ENCODE results near the gene C13orf42.
"Not testable (repeated sequence)": the region's sequence is repeated elsewhere in the genome, so short reads cannot be mapped to it uniquely, and the experiment has no call there.

Gene C13orf42

GRCh38 chr13:51125495-51126226, 14.6 kb upstream of the C13orf42 start:
- peak; percentile 23 for DNase-seq (ENCODE audit: low read depth)
- in situ Hi-C loops (cut with HindIII; ENCODE audit: low sequenced_read_pairs) = no loop called here
- no peak overlapping the region for H3K4me3 ChIP-seq (ENCODE audit: low read depth, low read length)
- peak; percentile 83 for TF ChIP-seq CTCF (IDR thresholded peaks at IDR 0.05; ENCODE audit: low read depth, low read length, missing control alignments)

GRCh38 chr13:51122868-51123566, 11.9 kb upstream of the C13orf42 start:
- DNase-seq (ENCODE audit: low read depth) = no peak
- in situ Hi-C loops (cut with HindIII; ENCODE audit: low sequenced_read_pairs) = no loop called here
- no peak for TF ChIP-seq CTCF (IDR thresholded peaks at IDR 0.05; ENCODE audit: low read depth, low read length, missing control alignments)
- no peak overlapping the region for H3K4me3 ChIP-seq (ENCODE audit: low read depth, low read length)

DNA sequence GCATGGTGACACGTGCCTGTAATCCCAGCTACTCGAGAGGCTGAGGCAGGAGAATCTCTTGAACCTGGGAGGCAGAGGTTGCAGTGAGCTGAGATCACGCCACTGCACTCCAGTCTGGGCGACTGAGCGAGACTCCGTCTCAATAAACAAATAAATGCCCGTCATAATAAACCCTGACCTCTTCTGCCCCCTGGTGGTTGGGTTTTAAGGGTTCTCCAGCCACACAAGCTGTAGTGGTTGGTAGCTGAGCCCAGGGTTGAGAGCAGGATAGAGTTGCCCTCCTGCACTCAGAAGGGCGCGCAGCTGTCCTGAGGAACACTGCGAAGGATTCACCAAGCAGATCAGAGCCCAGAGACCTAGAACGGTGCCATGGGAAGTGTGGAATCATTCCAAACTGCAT, 9.8 kb upstream of the C13orf42 start:
- H3K4me3 ChIP-seq (ENCODE audit: low read depth, low read length) = not testable (repeated sequence)

DNA sequence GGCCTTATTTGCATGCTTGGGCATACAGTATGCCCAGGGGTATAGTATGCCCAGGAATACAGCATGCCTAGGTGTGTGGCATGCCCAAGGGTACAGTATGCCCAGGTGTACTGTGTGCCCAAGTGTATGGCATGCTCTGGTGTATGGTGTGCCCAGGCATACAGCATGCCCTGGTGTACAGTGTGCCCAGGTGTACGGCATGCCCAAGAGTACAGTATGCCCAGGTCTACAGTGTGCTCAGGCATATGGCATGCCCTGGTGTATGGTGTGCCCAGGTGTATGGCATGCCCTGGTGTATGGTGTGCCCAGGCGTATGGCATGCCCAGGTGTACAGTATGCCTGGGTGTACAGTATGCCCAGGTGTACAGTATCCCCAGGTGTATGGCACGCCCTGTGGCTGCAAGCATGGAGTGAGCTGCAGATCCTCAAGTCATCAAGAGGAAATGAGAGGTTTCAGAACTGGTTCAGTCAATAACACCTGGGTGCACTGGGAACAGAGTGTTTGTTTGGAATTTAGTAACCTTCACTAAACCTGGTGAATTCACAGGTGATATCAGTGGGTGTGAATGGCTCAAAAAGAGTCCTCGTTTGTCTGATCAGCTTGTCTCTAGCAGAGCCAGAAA, 7.8 kb upstream of the C13orf42 start:
- TF ChIP-seq CTCF (IDR thresholded peaks at IDR 0.05; ENCODE audit: low read depth, low read length, missing control alignments) = no peak
- no peak for DNase-seq (ENCODE audit: low read depth)

More for the DNA sequence above, 9.8 kb upstream of the C13orf42 start:
- DNase-seq (ENCODE audit: low read depth); in situ Hi-C loops (cut with HindIII; ENCODE audit: low sequenced_read_pairs): not testable (repeated sequence)

GRCh38 chr13:51113969-51114368, 2.9 kb upstream of the C13orf42 start:
- TF ChIP-seq CTCF (IDR thresholded peaks at IDR 0.05; ENCODE audit: low read depth, low read length, missing control alignments) = no peak
- DNase-seq (ENCODE audit: low read depth) = no peak
- in situ Hi-C loops (cut with HindIII; ENCODE audit: low sequenced_read_pairs) = no loop called here
- no peak overlapping the region for H3K4me3 ChIP-seq (ENCODE audit: low read depth, low read length)

More for the DNA sequence above, 7.8 kb upstream of the C13orf42 start:
- H3K4me3 ChIP-seq (ENCODE audit: low read depth, low read length) = no peak overlapping the region
- in situ Hi-C loops (cut with HindIII; ENCODE audit: low sequenced_read_pairs) = no loop called here

DNA sequence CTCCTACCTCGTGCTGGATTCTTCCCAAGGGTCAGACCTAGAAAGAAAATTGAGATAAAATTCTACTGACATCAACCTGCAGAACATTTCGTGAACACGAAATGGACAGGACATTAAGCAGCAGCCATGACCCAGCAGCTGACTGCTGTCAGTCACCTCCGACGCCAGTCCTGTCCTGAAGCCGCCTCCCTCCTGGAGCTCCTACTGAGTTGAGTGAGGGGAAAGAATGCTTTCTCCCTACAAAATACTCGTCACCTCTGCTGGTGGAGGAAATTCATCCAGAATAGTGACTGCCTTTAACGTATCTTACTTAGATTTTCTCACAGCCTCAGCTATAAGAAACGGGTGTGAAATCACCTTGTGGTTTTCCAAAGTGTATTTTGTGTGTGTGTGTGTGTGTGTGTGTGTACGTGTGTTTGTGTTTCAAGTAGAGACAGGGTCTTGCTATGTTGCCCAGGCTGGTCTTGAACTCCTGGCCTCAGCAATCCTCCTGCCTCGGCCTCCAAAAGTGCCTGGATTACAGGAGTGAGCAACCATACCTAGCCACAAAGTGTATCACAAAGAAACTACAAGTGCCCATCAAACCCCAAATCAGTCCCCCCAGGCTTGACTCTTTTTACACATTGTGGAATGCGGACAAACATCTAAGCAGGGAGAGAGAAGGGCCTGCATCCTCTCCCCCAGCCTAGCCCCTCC, 2.3 kb upstream of the C13orf42 start:
- DNase-seq (ENCODE audit: low read depth) = no peak
- H3K4me3 ChIP-seq (ENCODE audit: low read depth, low read length) = no peak overlapping the region
- no peak for TF ChIP-seq CTCF (IDR thresholded peaks at IDR 0.05; ENCODE audit: low read depth, low read length, missing control alignments)
- in situ Hi-C loops (cut with HindIII; ENCODE audit: low sequenced_read_pairs) = no loop called here
